Fibroblast of lung (primary cell): ENCODE data around the gene STKLD1.

Experiments
- CTCF ChIP-seq, 2 donors: IDR thresholded peaks in 1 of 2; conservative IDR thresholded peaks in 1 of 2; 1 replicate in 1 of 2; 2 replicates in 1 of 2; pipeline ENCODE4 v1.5.1; 2011 to 2012; ENCODE audit warnings: low read length in 2 of 2, control low read depth in 1 of 2, inconsistent platforms in 1 of 2, low read depth in 1 of 2, mild to moderate bottlenecking in 1 of 2
- EZH2 ChIP-seq: IDR thresholded peaks from 2 replicates; pipeline ENCODE4 v1.5.1; 2012; ENCODE audit warnings: low read length, control low read depth, mild to moderate bottlenecking; ENCODE audit errors: missing control alignments

GRCh38 chr9:133436681-133437080, 60.5 kb downstream of the STKLD1 start:
- TF ChIP-seq CTCF (conservative IDR thresholded peaks at IDR 0.05 in 1 of 2, IDR thresholded peaks at IDR 0.05 in 1 of 2; ENCODE audit: low read depth in 1 of 2, low read length in 2 of 2) (no peak), EZH2 (no peak)
